Right lobe of liver (tissue), 6 donors: Measurements from ENCODE around the gene B3GAT1. TPM values are rescaled to one million over a fixed set of nuclear protein-coding genes. Genes with fewer than 3 reads are reported as not detected.

Experiments used
- ATAC-seq, 4 donors: fragments of 200-7000 bp; cut with Tn5 transposase; one replicate each; pipeline ENCODE4 v1.9.1; 2020; ENCODE audit warnings: mild to moderate bottlenecking in 4 of 4, moderate library complexity in 4 of 4
- DNase-seq, 3 donors: peaks; one replicate each; pipeline ENCODE4 v3.0.0-alpha.2; 2020
- H3K27ac ChIP-seq, 3 donors: fragments of 200-600 bp; one replicate each; pipeline ENCODE4 v1.8.0; 2022
- H3K27me3 ChIP-seq, 2 donors: fragments of 200-600 bp; one replicate each; pipeline ENCODE4 v1.8.0; 2022
- H3K36me3 ChIP-seq, 4 donors: fragments of 200-600 bp; sonication (generic) in 1 of 4; one replicate each; pipeline versions ENCODE4 v1.5.1 to v1.8.0; 2017 to 2022; ENCODE audit warnings: control low read depth in 1 of 4
- H3K4me1 ChIP-seq, 4 donors: fragments of 200-600 bp; sonication (generic) in 1 of 4; one replicate each; pipeline versions ENCODE4 v1.5.1 to v1.8.0; 2017 to 2022; ENCODE audit warnings: control low read depth in 1 of 4
- H3K4me3 ChIP-seq, 3 donors: fragments of 200-600 bp; one replicate each; pipeline ENCODE4 v1.8.0; 2022
- H3K9me3 ChIP-seq, 4 donors: fragments of 200-600 bp; sonication (generic) in 1 of 4; one replicate each; pipeline versions ENCODE4 v1.5.1 to v1.8.0; 2017 to 2022; ENCODE audit warnings: control low read depth in 1 of 4
- POLR2A ChIP-seq: fragments of 450-650 bp; IDR thresholded peaks from one replicate; pipeline ENCODE4 v1.6.1; 2017; ENCODE audit warnings: antibody characterized with exemption, mild to moderate bottlenecking
- WGBS: methylation state at CpG from one replicate; pipeline ENCODE4 v1.1.6; 2018; ENCODE audit warnings: low coverage, low lambda C conversion rate; ENCODE audit not compliant: insufficient coverage; ENCODE audit errors: missing lambda C conversion rate; 5-methylcytosine and 5-hydroxymethylcytosine counted together
- intact Hi-C, 2 donors: fragments of 100-400 bp; cut with DNase I; formaldehyde crosslinking; loops; one replicate each; pipeline versions ENCODE4 v1.11.2 to v1.14.1; 2022
- total RNA-seq, 6 experiments: library from RNA; depleted of rRNA in 2 of 6; stranded (reverse); fragments of >200 nt in 2 of 6; fragmentation: NEBNext Ultra II Directional in 3 of 6; extraction: Animal tissue kit (Norgen Biotek cat#: 25700) in 3 of 6; gene quantifications; one replicate each; pipeline versions ENCODE4 v1.1.0 to v1.2.4, GENCODE V29; 2016 to 2023
- TF ChIP-seq, protein P1 (sequence below), 4 donors: fragments of 200-600 bp in 3 of 4; fragments of 450-650 bp in 1 of 4; IDR thresholded peaks; one replicate each; pipeline versions ENCODE4 v1.5.1 to v1.8.0; 2016 to 2022; ENCODE audit warnings: antibody characterized with exemption in 4 of 4, mild to moderate bottlenecking in 2 of 4
- donor health status: DM: no; HTN: yes; CAD: no.
- donor health status: DM: no; HTN: no; CAD: no.
- donor health status: DM: no; HTN: no; CAD: no.
- donor health status: DM: no; HTN: yes; CAD: no.
- donor health status: DM: no; HTN: yes; CAD: no.

The B3GAT1 gene
- total RNA-seq, 6 experiments from 2014 or later, result 0.76 to 8.8 (median 5.1) TPM

DNA sequence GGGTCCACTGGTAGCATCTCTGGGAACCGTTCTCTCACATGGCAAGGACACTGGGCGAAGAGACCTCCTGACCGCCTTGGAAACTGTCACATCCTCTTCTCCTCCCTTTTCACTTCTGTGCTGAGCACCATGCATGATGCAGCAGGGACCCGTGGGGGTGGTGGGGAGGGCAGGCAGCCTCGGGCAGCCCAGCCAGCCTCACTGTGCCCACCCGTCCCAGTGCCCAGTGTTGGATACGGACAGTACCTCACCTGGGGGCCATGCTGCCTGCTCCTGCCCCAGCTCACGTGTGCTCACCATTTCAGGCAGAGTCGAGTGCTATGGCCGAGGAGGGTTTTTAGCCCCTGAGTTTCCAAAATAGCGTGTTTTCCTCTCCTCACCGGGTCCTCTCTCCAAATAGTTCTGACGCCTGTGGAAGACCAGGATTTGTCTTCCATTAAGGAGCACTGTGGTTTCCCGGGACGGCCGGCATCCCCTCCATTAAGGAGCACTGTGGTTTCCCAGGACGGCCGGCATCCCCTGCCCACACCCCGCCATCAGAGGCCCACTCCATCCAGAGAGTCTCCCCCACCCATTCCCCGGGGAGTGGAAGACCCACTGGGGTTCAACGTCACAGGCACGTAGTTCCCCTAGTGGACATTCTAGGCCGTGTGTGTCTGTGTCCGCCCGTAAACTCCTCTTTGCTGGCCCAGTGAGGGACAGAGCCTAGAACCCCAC lies 22.4 kb downstream of the B3GAT1 start:
- H3K4me3 ChIP-seq, result no peak overlapping the region
- no peaks in the 10 kb centered on the region for H3K9me3 ChIP-seq
- DNase-seq, result no peak
- H3K27ac ChIP-seq, result no peak overlapping the region
- H3K4me1 ChIP-seq, result no peaks in the 10 kb centered on the region
- WGBS, result 94% methylated on average over 3 of the region's 25 CpGs
- H3K27me3 ChIP-seq, result no peaks in the 10 kb centered on the region
- no peak for ATAC-seq
- intact Hi-C loops, result no loop called here
- no peak for TF ChIP-seq POLR2A
- TF ChIP-seq, protein P1, sequence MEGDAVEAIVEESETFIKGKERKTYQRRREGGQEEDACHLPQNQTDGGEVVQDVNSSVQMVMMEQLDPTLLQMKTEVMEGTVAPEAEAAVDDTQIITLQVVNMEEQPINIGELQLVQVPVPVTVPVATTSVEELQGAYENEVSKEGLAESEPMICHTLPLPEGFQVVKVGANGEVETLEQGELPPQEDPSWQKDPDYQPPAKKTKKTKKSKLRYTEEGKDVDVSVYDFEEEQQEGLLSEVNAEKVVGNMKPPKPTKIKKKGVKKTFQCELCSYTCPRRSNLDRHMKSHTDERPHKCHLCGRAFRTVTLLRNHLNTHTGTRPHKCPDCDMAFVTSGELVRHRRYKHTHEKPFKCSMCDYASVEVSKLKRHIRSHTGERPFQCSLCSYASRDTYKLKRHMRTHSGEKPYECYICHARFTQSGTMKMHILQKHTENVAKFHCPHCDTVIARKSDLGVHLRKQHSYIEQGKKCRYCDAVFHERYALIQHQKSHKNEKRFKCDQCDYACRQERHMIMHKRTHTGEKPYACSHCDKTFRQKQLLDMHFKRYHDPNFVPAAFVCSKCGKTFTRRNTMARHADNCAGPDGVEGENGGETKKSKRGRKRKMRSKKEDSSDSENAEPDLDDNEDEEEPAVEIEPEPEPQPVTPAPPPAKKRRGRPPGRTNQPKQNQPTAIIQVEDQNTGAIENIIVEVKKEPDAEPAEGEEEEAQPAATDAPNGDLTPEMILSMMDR (IDR thresholded peaks at IDR 0.05), result no peak
- H3K36me3 ChIP-seq, result no peaks in the 10 kb centered on the region

- TF ChIP-seq, protein P1 (IDR thresholded peaks at IDR 0.05), result no peak
- no peak for TF ChIP-seq POLR2A
- intact Hi-C loops, result no loop called here
- ATAC-seq (no peak), DNase-seq (no peak)
- Histone ChIP-seq H3K4me1 (no peaks in the 10 kb centered on the region), H3K36me3 (no peaks in the 10 kb centered on the region), H3K4me3 (no peak overlapping the region), H3K27ac (no peak overlapping the region), H3K9me3 (no peaks in the 10 kb centered on the region), H3K27me3 (no peaks in the 10 kb centered on the region)
- WGBS, result 77% methylated on average over 3 of the region's 4 CpGs
These were observed 23.5 kb downstream of the B3GAT1 start for GRCh38 chr11:134388590-134388989.

GRCh38 chr11:134387501-134387900 lies 24.5 kb downstream of the B3GAT1 start:
- H3K36me3 ChIP-seq, result no peaks in the 10 kb centered on the region
- H3K27me3 ChIP-seq, result no peaks in the 10 kb centered on the region
- no peaks in the 10 kb centered on the region for H3K4me1 ChIP-seq
- WGBS, result 80% methylated on average over 4 of the region's 21 CpGs
- no peaks in the 10 kb centered on the region for H3K9me3 ChIP-seq
- intact Hi-C loops, result no loop called here
- TF ChIP-seq, protein P1 (IDR thresholded peaks at IDR 0.05), result no peak
- TF ChIP-seq POLR2A, result no peak
- no peak overlapping the region for H3K27ac ChIP-seq
- H3K4me3 ChIP-seq, result no peak overlapping the region
- ATAC-seq, result peak in 1 of 4 donors; percentile 14
- no peak for DNase-seq

DNA sequence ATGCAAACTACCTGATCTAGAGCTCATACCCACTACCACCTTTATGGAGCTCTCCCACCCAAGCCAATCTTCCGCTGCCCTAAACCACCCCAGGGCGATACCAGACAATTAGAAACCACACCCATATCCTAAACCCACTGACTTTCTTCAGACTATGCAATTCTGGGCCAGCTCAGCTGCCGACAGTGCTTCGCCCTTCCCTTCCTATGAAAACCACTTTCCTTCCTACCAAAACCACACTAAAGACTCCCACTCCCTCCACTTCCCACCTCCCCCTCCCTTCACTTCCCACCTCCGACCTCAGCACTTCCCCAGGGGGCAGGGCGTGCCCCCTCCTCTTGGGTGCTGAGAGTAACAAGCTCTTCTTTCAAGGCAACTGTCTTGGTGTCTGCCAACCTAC lies 25.1 kb downstream of the B3GAT1 start:
- ATAC-seq (no peak), DNase-seq (no peak)
- H3K27me3 ChIP-seq, result no peaks in the 10 kb centered on the region
- no peaks in the 10 kb centered on the region for H3K4me1 ChIP-seq
- H3K36me3 ChIP-seq, result no peaks in the 10 kb centered on the region
- TF ChIP-seq POLR2A, result no peak
- TF ChIP-seq, protein P1 (IDR thresholded peaks at IDR 0.05), result no peak
- no peak overlapping the region for H3K4me3 ChIP-seq
- intact Hi-C loops, result no loop called here
- no peaks in the 10 kb centered on the region for H3K9me3 ChIP-seq
- WGBS, result 53% methylated on average over 6 of the region's 6 CpGs
- no peak overlapping the region for H3K27ac ChIP-seq
